Ascending aorta (tissue), 2 donors: ENCODE measurements around the gene CREB1. TPM values are rescaled to one million over a fixed set of nuclear protein-coding genes. Genes with fewer than 3 reads are reported as not detected.
"Not testable (repeated sequence)": the region's sequence is repeated elsewhere in the genome, so short reads cannot be mapped to it uniquely, and the experiment has no call there.

Source experiments
- DNase-seq, 2 donors: peaks; one replicate each; pipeline ENCODE4 v3.0.0-alpha.2; 2019; ENCODE audit warnings: low spot score in 2 of 2
- H3K27ac ChIP-seq, 2 donors: fragments of 200-600 bp; sonication (generic); one replicate each; pipeline ENCODE4 v1.5.1; 2016 to 2017; ENCODE audit warnings: mild to moderate bottlenecking in 1 of 2
- H3K27me3 ChIP-seq: fragments of 200-600 bp; sonication (generic); one replicate; pipeline ENCODE4 v1.5.1; 2017
- H3K36me3 ChIP-seq, 2 donors: fragments of 200-600 bp; sonication (generic); one replicate each; pipeline ENCODE4 v1.5.1; 2016
- H3K4me1 ChIP-seq, 2 donors: fragments of 200-600 bp; sonication (generic); one replicate each; pipeline ENCODE4 v1.5.1; 2016 to 2017; ENCODE audit warnings: mild to moderate bottlenecking in 1 of 2
- H3K4me3 ChIP-seq, 2 donors: fragments of 200-600 bp; sonication (generic); one replicate each; pipeline ENCODE4 v1.5.1; 2016 to 2017; ENCODE audit warnings: mild to moderate bottlenecking in 1 of 2
- H3K9me3 ChIP-seq, 2 donors: fragments of 200-600 bp; sonication (generic); one replicate each; pipeline ENCODE4 v1.5.1; 2016
- CTCF ChIP-seq, 3 experiments: fragments of 200-600 bp in 2 of 3; fragments of 450-650 bp in 1 of 3; sonication (generic) in 2 of 3; IDR thresholded peaks; one replicate each; pipeline ENCODE4 v1.5.1; 2016 to 2019; ENCODE audit warnings: antibody characterized with exemption in 3 of 3, mild to moderate bottlenecking in 1 of 3, moderate library complexity in 1 of 3
- intact Hi-C: fragments of 100-400 bp; cut with DNase I; formaldehyde crosslinking; loops from one replicate; pipeline ENCODE4 v1.15.1; 2023
- total RNA-seq: library from RNA; depleted of rRNA; stranded (reverse); fragments of >200 nt; gene quantifications from one replicate; pipeline ENCODE4 v1.1.0, GENCODE V29; 2016

The CREB1 gene
- total RNA-seq, 1 donor from 2014 or later, result 12.8 TPM

- Histone ChIP-seq H3K9me3 (peaks cover 0 to 5% of the 10 kb centered on the region in 2 donors), H3K27ac (no peak overlapping the region), H3K36me3 (no peaks in the 10 kb centered on the region), H3K4me1 (no peaks in the 10 kb centered on the region), H3K4me3 (no peak overlapping the region), H3K27me3 (no peaks in the 10 kb centered on the region)
- intact Hi-C loops, result no loop called here
- TF ChIP-seq CTCF (IDR thresholded peaks at IDR 0.05), result no peak
- DNase-seq, result no peak
Observed at GRCh38 chr2:207643892-207644291, 114.1 kb downstream of the CREB1 start.

DNA sequence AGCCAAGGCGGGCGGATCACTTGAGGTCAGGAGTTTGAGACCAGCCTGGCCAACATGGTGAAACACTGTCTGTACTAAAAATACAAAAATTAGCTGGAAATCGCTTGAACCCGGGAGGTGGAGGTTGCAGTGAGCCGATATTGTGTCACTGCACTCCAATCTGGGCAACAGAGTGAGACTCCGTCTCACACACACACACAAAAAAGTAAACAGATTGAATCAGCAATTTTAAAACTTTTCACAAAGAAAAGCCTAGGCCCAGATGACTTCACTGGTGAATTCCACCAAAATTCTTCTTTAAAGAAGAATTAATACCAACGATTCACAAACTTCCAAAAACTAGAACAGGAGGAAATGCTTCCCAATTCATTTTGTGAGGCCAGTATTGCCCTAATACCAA is 116.8 kb downstream of the CREB1 start:
- DNase-seq, H3K27me3 ChIP-seq, H3K27ac ChIP-seq, H3K36me3 ChIP-seq, intact Hi-C loops, H3K4me3 ChIP-seq, H3K9me3 ChIP-seq, H3K4me1 ChIP-seq: not testable (repeated sequence)

Other genes starting within 250 kb of the CREB1 start
- 1.5 TPM for gene METTL21A, start 95.4 kb downstream of the CREB1 start, total RNA-seq
- 12.3 TPM for gene CCNYL1, start 181.7 kb downstream of the CREB1 start, total RNA-seq
- gene FZD5, start 239.9 kb downstream of the CREB1 start, total RNA-seq, result 6.9 TPM